PC-3 (cell line): ENCODE results near the gene PRPSAP2. TPM values are rescaled to one million over a fixed set of nuclear protein-coding genes. Genes with fewer than 3 reads are reported as not detected.
A peak's percentile ranks its signal among the peaks of the same experiment; 100 is the strongest.

Experiments
- ATAC-seq: fragments of 200-7000 bp; cut with Tn5 transposase; 2 replicates; pipeline ENCODE4 v1.9.1; 2020; ENCODE audit warnings: mild to moderate bottlenecking, moderate library complexity
- BruUV-seq: library from RNA; stranded (reverse); fragments of 400-500 nt; replicated peaks from 2 replicates; lab custom pipeline; 2021; lab: Mats Ljungman, UMichigan
- CTCF ChIA-PET: fragments of 300-600 bp; sonication (Branson Sonifier 250); formaldehyde crosslinking; loops from one replicate; lab custom pipeline; 2022; ENCODE audit warnings: antibody characterized with exemption; lab: Charles Lee
- POLR2A ChIA-PET: fragments of 300-600 bp; sonication (Branson Sonifier 250); formaldehyde crosslinking; loops from one replicate; lab custom pipeline; 2022; ENCODE audit warnings: antibody characterized with exemption; ENCODE audit not compliant: unreplicated experiment; lab: Charles Lee
- DNase-seq: peaks from one replicate; pipeline ENCODE4 v3.0.0-alpha.2; 2015
- H2AFZ ChIP-seq: fragments of 300-600 bp; sonication (generic); 2 replicates; pipeline ENCODE4 v1.6.0; 2016; ENCODE audit warnings: antibody characterized with exemption, low read length
- H3F3A ChIP-seq: fragments of 300-600 bp; sonication (generic); one replicate; pipeline ENCODE4 v1.6.0; 2017; ENCODE audit warnings: antibody characterized with exemption, low read length, control low read depth, mild to moderate bottlenecking; ENCODE audit not compliant: unreplicated experiment
- H3K27ac ChIP-seq: fragments of 300-600 bp; sonication (generic); 2 replicates; pipeline ENCODE4 v1.5.1; 2016; ENCODE audit warnings: mild to moderate bottlenecking, low read length
- H3K27me3 ChIP-seq: fragments of 300-600 bp; sonication (generic); 2 replicates; pipeline ENCODE4 v1.6.1; 2016; ENCODE audit warnings: low read length, mixed read lengths
- H3K36me3 ChIP-seq: fragments of 300-600 bp; sonication (generic); 2 replicates; pipeline ENCODE4 v1.6.1; 2016; ENCODE audit warnings: low read depth, mixed run types, low read length, mixed read lengths
- H3K4me1 ChIP-seq: fragments of 300-600 bp; sonication (generic); 2 replicates; pipeline ENCODE4 v1.5.1; 2016; ENCODE audit warnings: low read length; ENCODE audit not compliant: insufficient read depth
- H3K4me2 ChIP-seq: fragments of 300-600 bp; sonication (generic); 2 replicates; pipeline ENCODE4 v1.6.0; 2016; ENCODE audit warnings: low read length
- H3K4me3 ChIP-seq: fragments of 300-600 bp; sonication (generic); 2 replicates; pipeline ENCODE4 v1.5.1; 2016; ENCODE audit warnings: mild to moderate bottlenecking, low read length, mixed read lengths
- H3K79me2 ChIP-seq: fragments of 300-600 bp; sonication (generic); 2 replicates; pipeline ENCODE4 v1.6.1; 2017; ENCODE audit warnings: low read length, mixed read lengths
- H3K9ac ChIP-seq: fragments of 300-600 bp; sonication (generic); 2 replicates; pipeline ENCODE4 v1.6.0; 2016; ENCODE audit warnings: mild to moderate bottlenecking, low read length
- H3K9me2 ChIP-seq: fragments of 300-600 bp; sonication (generic); replicated peaks from 2 replicates; pipeline ENCODE4 v1.6.1; 2016; ENCODE audit warnings: mixed run types, low read length, mixed read lengths
- H3K9me3 ChIP-seq: fragments of 300-600 bp; sonication (generic); 2 replicates; pipeline ENCODE4 v1.6.1; 2016; ENCODE audit warnings: low read length, mixed read lengths
- H4K20me1 ChIP-seq: fragments of 300-600 bp; sonication (generic); 2 replicates; pipeline ENCODE4 v1.6.1; 2016; ENCODE audit warnings: low read length, mixed read lengths
- EZH2 ChIP-seq: fragments of 300-600 bp; sonication (generic); IDR thresholded peaks from one replicate; pipeline ENCODE4 v1.6.1; 2017; ENCODE audit warnings: antibody characterized with exemption, mild to moderate bottlenecking, low read length; ENCODE audit not compliant: unreplicated experiment
- EZH2phosphoT487 ChIP-seq: fragments of 300-600 bp; sonication (generic); IDR thresholded peaks from 2 replicates; pipeline ENCODE4 v1.6.1; 2018; ENCODE audit warnings: mild to moderate bottlenecking, antibody characterized with exemption, low read length, borderline replicate concordance
- intact Hi-C: fragments of 100-400 bp; cut with micrococcal nuclease; formaldehyde crosslinking; loops from 2 replicates; pipeline ENCODE4 v1.9.0; 2023
- total RNA-seq: library from RNA; depleted of rRNA; stranded (reverse); fragments of >200 nt; gene quantifications from 2 replicates; pipeline ENCODE4 v1.2.3, GENCODE V29; 2014
- TF ChIP-seq, protein P1 (sequence below): fragments of 300-600 bp; sonication (generic); conservative IDR thresholded peaks from 2 replicates; pipeline ENCODE4 v1.5.1; 2017; ENCODE audit warnings: antibody characterized with exemption, low read depth, mild to moderate bottlenecking, low read length

PRPSAP2 gene
- total RNA-seq, 1 experiment from 2014 or later, result 81.3 TPM

DNA sequence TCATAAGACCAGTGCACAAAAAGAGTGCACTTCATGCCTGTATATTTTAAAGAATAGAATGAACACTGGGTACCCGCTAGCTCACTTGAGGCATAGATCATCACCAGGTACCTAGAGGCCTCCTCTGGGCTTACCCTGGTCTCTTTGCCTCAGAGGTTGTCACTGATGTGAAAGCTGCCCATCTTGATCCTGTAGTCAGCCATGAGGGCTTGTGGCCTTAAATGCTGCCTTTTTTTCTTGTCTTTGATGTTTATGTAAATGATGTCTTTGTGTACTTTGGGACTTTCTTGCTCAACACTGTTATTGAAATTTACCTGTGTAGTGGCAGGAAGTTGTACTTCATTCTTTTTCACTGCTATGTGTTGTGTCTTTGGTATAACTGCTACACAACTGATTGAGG is 67.3 kb downstream of the PRPSAP2 start:
- Histone ChIP-seq H2AFZ (no peak overlapping the region), H3K4me3 (no peak overlapping the region), H3K9ac (no peak overlapping the region), H3K36me3 (peaks cover 25% of the 10 kb centered on the region), H3K27ac (no peak overlapping the region), H3F3A (peaks cover 8% of the 10 kb centered on the region), H3K9me2 (no peaks in the 10 kb centered on the region), H3K9me3 (no peaks in the 10 kb centered on the region), H4K20me1 (no peaks in the 10 kb centered on the region), H3K4me2 (no peak overlapping the region), H3K79me2 (peaks cover 6% of the 10 kb centered on the region), H3K27me3 (no peaks in the 10 kb centered on the region), H3K4me1 (peaks cover 24% of the 10 kb centered on the region)
- no peak for ATAC-seq
- no TSS peak for BruUV-seq
- CTCF ChIA-PET, result no interaction called here
- POLR2A ChIA-PET, result no interaction called here
- intact Hi-C loops, result no loop called here
- DNase-seq, result no peak
- TF ChIP-seq, protein P1, sequence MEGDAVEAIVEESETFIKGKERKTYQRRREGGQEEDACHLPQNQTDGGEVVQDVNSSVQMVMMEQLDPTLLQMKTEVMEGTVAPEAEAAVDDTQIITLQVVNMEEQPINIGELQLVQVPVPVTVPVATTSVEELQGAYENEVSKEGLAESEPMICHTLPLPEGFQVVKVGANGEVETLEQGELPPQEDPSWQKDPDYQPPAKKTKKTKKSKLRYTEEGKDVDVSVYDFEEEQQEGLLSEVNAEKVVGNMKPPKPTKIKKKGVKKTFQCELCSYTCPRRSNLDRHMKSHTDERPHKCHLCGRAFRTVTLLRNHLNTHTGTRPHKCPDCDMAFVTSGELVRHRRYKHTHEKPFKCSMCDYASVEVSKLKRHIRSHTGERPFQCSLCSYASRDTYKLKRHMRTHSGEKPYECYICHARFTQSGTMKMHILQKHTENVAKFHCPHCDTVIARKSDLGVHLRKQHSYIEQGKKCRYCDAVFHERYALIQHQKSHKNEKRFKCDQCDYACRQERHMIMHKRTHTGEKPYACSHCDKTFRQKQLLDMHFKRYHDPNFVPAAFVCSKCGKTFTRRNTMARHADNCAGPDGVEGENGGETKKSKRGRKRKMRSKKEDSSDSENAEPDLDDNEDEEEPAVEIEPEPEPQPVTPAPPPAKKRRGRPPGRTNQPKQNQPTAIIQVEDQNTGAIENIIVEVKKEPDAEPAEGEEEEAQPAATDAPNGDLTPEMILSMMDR, result no peak
- TF ChIP-seq EZH2 (no peak), EZH2phosphoT487 (no peak)

DNA sequence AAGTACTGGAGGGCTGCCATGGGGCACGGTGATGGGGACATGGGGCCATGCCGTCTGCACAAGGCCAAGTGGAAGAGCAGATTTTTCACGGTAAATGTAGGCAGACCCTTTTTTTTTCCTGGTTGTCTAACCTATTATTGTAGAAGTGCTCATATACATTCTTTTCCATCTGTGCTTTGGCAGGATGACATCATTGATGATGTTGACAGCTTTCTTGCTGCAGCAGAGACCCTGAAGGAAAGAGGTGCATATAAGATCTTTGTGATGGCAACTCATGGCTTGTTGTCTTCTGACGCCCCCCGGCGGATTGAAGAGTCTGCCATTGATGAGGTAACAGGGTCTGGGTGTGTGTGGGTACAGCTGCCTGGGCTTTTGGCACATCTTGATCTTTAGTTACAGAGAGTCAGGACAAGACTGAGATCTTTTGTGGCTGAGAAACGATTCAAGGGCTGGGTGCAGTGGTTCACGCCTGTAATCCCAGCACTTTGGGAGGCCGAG is 70.7 kb downstream of the PRPSAP2 start:
- Histone ChIP-seq H3K27ac (no peak overlapping the region), H3K4me3 (no peak overlapping the region), H3K9ac (no peak overlapping the region), H3K4me2 (no peak overlapping the region), H4K20me1 (no peaks in the 10 kb centered on the region), H3K4me1 (no peaks in the 10 kb centered on the region), H3K79me2 (no peaks in the 10 kb centered on the region), H3K9me3 (no peaks in the 10 kb centered on the region), H3F3A (no peaks in the 10 kb centered on the region), H2AFZ (no peak overlapping the region), H3K36me3 (peaks cover 31% of the 10 kb centered on the region), H3K9me2 (no peaks in the 10 kb centered on the region), H3K27me3 (no peaks in the 10 kb centered on the region)
- ATAC-seq, result no peak
- ChIA-PET POLR2A (no interaction called here), CTCF (no interaction called here)
- intact Hi-C loops, result no loop called here
- no TSS peak for BruUV-seq
- TF ChIP-seq EZH2 (no peak), EZH2phosphoT487 (no peak)
- TF ChIP-seq, protein P1, result no peak
- no peak for DNase-seq

DNA sequence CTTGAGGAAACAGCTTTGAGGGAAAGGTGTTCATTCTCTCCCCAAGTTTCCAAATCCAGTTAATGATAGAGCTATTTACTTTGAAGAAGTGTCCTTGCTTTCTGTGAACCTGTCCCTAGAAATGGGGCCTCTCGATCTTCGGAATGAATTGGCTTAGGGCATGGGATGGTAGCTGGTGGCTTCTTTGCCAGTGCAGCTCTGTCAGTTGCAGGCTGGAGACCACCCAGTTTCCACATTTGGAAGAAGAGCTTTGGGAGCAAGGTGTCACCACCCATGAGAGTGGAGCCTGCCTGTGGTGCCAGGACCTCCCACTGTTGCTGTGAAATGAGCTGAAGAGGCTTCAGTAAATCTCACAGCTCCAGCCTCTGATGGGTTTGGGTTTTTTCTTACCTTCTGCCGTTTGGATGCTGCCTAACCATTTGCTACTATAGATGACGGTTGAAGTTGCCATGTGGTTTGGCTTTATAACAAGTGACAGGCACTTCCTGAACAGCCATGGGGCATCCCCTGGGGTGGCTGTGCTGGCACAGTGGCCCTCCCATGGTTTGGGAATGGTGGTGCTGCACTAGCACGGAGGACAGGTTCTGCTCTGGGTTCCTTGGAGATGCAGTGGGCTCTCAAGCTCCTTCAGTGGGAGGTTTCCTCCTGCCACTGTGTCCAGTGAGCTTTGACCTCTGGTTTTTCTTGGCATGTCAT is 74.6 kb downstream of the PRPSAP2 start:
- H2AFZ ChIP-seq, result no peak overlapping the region
- no peaks in the 10 kb centered on the region for H3K9me3 ChIP-seq
- peaks cover 15% of the 10 kb centered on the region for H3K36me3 ChIP-seq
- H3K27me3 ChIP-seq, result no peaks in the 10 kb centered on the region
- H3K4me1 ChIP-seq, result no peaks in the 10 kb centered on the region
- CTCF ChIA-PET, result no interaction called here
- no peak overlapping the region for H3K9ac ChIP-seq
- no peak for DNase-seq
- ATAC-seq, result no peak
- no peak overlapping the region for H3K4me3 ChIP-seq
- H3K9me2 ChIP-seq, result no peaks in the 10 kb centered on the region
- POLR2A ChIA-PET, result no interaction called here
- no peaks in the 10 kb centered on the region for H3F3A ChIP-seq
- TSS peak; percentile 15 for BruUV-seq
- no peak overlapping the region for H3K27ac ChIP-seq
- no peak overlapping the region for H3K4me2 ChIP-seq
- TF ChIP-seq, protein P1, result no peak
- H4K20me1 ChIP-seq, result no peaks in the 10 kb centered on the region
- no peaks in the 10 kb centered on the region for H3K79me2 ChIP-seq
- intact Hi-C loops, result no loop called here
